ENCODE measurements around the gene NRN1.
"Not testable (repeated sequence)": the region's sequence is repeated elsewhere in the genome, so short reads cannot be mapped to it uniquely, and the experiment has no call there.

The NRN1 gene

DNA sequence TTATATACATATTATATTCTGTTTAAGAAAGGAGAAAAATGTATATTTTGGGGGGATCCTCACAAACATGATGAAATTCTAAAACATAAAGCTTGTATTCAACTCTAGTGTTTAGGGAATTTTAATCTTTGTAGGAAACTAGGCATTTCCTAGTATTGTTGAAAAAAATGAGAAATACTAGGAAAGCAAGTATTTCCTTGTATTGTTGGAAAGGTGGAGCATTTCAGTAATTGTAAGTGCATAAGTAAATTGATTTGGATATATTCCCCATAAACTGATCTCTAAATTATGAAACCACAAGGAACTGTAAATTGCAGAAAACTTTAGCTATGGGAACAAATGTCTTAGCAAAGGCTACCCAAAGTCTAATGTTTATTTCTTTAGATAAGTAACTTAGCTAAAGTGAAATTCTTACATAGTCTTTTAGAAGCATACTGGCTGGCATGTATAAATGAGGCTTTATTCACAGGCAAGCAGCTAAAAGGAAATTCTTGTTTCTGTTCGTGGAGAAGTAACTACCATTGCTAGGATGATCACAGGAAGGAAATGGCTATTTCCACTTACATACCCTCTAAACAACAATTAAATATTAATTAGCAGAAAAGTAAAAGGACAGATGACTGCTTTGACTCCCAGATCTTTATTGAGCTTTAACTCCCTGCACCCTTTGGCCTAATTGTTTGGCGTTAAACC lies 19.9 kb upstream of the NRN1 start:
- no peak for TF ChIP-seq CTCF (IDR thresholded peaks at IDR 0.05; ENCODE audit: control insufficient read depth, insufficient read depth, low read depth, low read length, missing control alignments)
- no peak for DNase-seq (ENCODE audit: low read depth)
- H3K4me3 ChIP-seq (ENCODE audit: control insufficient read depth, low read depth, low read length), result no peak overlapping the region

GRCh38 chr6:6025736-6026135 lies 19.0 kb upstream of the NRN1 start:
- no peak for TF ChIP-seq CTCF (IDR thresholded peaks at IDR 0.05; ENCODE audit: control insufficient read depth, insufficient read depth, low read depth, low read length, missing control alignments)
- no peak for DNase-seq (ENCODE audit: low read depth)
- no peak overlapping the region for H3K4me3 ChIP-seq (ENCODE audit: control insufficient read depth, low read depth, low read length)

DNA sequence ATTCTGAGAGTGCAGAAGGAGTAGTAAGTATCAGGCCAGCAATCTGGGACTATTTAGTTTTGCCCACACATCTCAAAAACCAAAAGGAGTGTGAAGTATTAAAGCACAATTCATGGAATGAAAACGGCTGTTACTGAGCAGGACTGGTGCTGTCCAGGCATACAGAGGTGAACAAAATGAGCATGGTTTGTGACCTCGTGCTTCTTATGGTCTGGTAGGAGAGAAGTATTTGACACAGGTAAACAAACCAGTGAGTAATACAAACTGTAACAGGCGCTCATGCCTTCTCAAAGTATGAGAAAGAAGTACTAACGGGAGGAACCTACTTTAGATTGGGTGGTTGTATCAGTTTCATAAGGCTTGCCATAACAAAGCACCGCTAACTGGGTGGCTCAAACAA lies 17.5 kb upstream of the NRN1 start:
- H3K4me3 ChIP-seq (ENCODE audit: control insufficient read depth, low read depth, low read length), result no peak overlapping the region
- TF ChIP-seq CTCF (IDR thresholded peaks at IDR 0.05; ENCODE audit: control insufficient read depth, insufficient read depth, low read depth, low read length, missing control alignments), result no peak
- DNase-seq (ENCODE audit: low read depth), result no peak

DNA sequence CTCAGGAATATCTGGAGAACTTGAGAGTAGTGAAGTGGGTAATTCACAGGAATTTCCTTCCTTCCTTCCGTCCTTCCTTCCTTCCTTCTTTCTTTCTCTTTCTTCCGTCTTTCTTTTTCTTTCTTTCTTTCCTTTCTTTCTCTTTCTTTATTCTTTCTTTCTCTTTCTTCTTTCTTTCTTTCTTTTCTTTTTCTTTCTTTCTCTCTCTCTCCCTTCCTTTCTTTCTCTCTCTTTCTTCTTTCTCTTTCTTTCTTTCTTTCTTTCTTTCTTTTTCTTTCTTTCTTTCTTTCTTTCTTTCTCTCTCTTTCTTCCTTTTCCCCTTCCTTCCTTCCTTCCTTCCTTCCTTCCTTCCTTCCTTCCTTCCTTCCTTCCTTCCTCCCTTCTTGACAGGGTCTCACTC lies 16.1 kb upstream of the NRN1 start:
- not testable (repeated sequence) for DNase-seq (ENCODE audit: low read depth); H3K4me3 ChIP-seq (ENCODE audit: control insufficient read depth, low read depth, low read length)

DNA sequence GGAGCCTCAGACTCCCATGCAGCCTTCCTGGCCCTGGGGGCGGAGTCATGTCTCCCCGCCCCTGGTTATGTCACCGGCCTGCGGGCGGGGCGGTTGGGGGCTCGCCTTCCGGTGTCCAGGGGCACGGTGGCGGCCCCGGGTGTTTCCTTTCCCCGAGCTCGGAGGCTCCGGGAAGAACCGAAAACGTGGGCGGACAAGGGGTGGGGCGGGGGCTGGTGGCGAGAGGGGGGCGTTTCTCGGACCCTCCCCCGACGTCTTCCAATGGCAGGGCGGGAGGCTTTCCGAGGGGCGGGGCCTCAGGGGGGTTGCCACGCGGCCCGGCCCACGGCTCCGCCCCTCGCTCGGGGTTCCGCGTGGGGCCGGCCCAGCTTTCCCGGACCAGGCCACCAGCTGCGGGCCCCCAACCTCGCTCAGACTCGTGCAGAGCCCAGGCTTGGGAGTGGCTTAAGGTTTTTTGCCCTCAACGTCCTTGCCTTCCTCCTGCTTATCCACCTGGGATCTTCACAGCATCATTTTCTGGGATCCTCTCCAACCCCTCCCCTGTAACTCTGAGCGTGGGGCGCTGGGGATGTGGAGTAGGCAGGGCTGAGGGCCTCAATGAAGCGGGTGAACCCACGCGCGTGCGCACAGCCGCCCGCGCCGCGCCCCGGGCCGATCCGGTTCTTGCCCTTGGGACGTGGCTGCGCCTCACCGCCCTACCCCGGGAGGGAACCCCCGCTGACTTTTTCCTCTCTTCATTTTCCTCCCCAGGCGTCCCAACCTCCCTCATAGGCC lies 2.1 kb upstream of the NRN1 start:
- no peak for TF ChIP-seq CTCF (IDR thresholded peaks at IDR 0.05; ENCODE audit: control insufficient read depth, insufficient read depth, low read depth, low read length, missing control alignments)
- H3K4me3 ChIP-seq (ENCODE audit: control insufficient read depth, low read depth, low read length), result peak overlapping the region; percentile 55
- DNase-seq (ENCODE audit: low read depth), result no peak

- no peak for TF ChIP-seq CTCF (IDR thresholded peaks at IDR 0.05; ENCODE audit: control insufficient read depth, insufficient read depth, low read depth, low read length, missing control alignments)
- H3K4me3 ChIP-seq (ENCODE audit: control insufficient read depth, low read depth, low read length), result peak overlapping the region; percentile 55
- DNase-seq (ENCODE audit: low read depth), result no peak
Measured at GRCh38 chr6:6008089-6008647, 1.4 kb upstream of the NRN1 start.

Data from AG09309 (cell line).